Kidney (tissue), 14 donors: ENCODE data around the gene EIF3L. TPM values are rescaled to one million over a fixed set of nuclear protein-coding genes. Genes with fewer than 3 reads are reported as not detected.

Experiments used
- DNase-seq, 5 donors: peaks; one replicate each; pipeline ENCODE4 v3.0.0-alpha.2; 2013 to 2020
- FAIRE-seq: peaks from 2 replicates; lab custom pipeline; 2012; peaks lifted over from hg19 to GRCh38; lab: Jason Lieb, UNC
- H3K27ac ChIP-seq, 2 donors: one replicate each; pipeline ENCODE4 v1.7.0; 2013; ENCODE audit warnings: low read depth in 2 of 2, low read length in 2 of 2, inconsistent platforms in 1 of 2
- H3K27me3 ChIP-seq: one replicate; pipeline ENCODE4 v1.7.1; 2013; ENCODE audit warnings: low read length, inconsistent platforms; ENCODE audit not compliant: control insufficient read depth, insufficient read depth
- H3K36me3 ChIP-seq, 3 donors: one replicate each; pipeline versions ENCODE4 v1.7.0 to v1.7.1; 2013; ENCODE audit warnings: low read length in 3 of 3, control low read depth in 1 of 3, inconsistent platforms in 1 of 3; ENCODE audit not compliant: insufficient read depth in 3 of 3, control insufficient read depth in 2 of 3
- H3K4me1 ChIP-seq, 3 donors: one replicate each; pipeline versions ENCODE4 v1.7.0 to v1.7.1; 2013; ENCODE audit warnings: low read length in 3 of 3, inconsistent platforms in 1 of 3, low read depth in 1 of 3; ENCODE audit not compliant: control insufficient read depth in 2 of 3, insufficient read depth in 2 of 3
- H3K4me3 ChIP-seq, 3 donors: one replicate each; pipeline versions ENCODE4 v1.7.0 to v1.8.1; 2013; ENCODE audit warnings: low read length in 3 of 3, control low read depth in 1 of 3, inconsistent platforms in 1 of 3
- H3K9ac ChIP-seq, 3 donors: one replicate each; pipeline versions ENCODE4 v1.7.0 to v1.7.1; 2013; ENCODE audit warnings: low read length in 3 of 3, control low read depth in 1 of 3, inconsistent platforms in 1 of 3
- H3K9me3 ChIP-seq, 3 donors: one replicate each; pipeline versions ENCODE4 v1.7.0 to v1.7.1; 2013; ENCODE audit warnings: low read length in 3 of 3, control low read depth in 1 of 3, inconsistent platforms in 1 of 3; ENCODE audit not compliant: control insufficient read depth in 2 of 3, insufficient read depth in 1 of 3
- CTCF ChIP-seq: IDR thresholded peaks from 3 replicates; pipeline ENCODE4 v1.5.1; 2012; ENCODE audit warnings: mild to moderate bottlenecking, moderate library complexity, borderline replicate concordance; ENCODE audit not compliant: insufficient read depth; ENCODE audit errors: extremely low read depth
- intact Hi-C: fragments of 100-400 bp; cut with DNase I; formaldehyde crosslinking; loops from one replicate; pipeline ENCODE4 v1.11.1; 2022
- polyA plus RNA-seq: library from polyadenylated mRNA; stranded (reverse); fragments of 350-450 nt; fragmentation: Illumina TruSeq; extraction: RNeasy Lipid Tissue Mini Kit (QIAGEN cat#74804); gene quantifications from one replicate; pipeline ENCODE4 v1.2.3, GENCODE V29; 2014; ENCODE audit warnings: low read depth, low replicate concordance; ENCODE audit not compliant: insufficient read depth
- total RNA-seq: library from RNA; stranded (reverse); fragmentation: NEBNext Ultra II Directional; extraction: Animal tissue kit (Norgen Biotek cat#: 25700); gene quantifications from one replicate; pipeline ENCODE4 v1.2.1, GENCODE V29; 2021
- donor health status: control.
- donor health status: control.
- donor health status: control.
- donor health status: control.
- donor health status: control.
- donor health status: DM: yes; HTN: yes; CAD: no.
- donor health status: Normal renal cell carcinoma (clear cell type).

Gene EIF3L
- total and polyA plus RNA-seq, 2 donors from 2014 or later: 352 to 376 TPM

- Histone ChIP-seq H3K9ac (peak overlapping the region; percentile 39 to 75 (median 57)), H3K36me3 (no peaks in the 10 kb centered on the region), H3K4me3 (peak overlapping the region; percentile 78 to 85 (median 82)), H3K27ac (peak overlapping the region; percentile 16 to 70), H3K4me1 (peaks cover 0 to 15% (median 14%) of the 10 kb centered on the region in 3 donors), H3K9me3 (no peaks in the 10 kb centered on the region), H3K27me3 (no peaks in the 10 kb centered on the region)
- TF ChIP-seq CTCF: no peak
- no peak for FAIRE-seq
- intact Hi-C loops: no loop called here
- DNase-seq: peak in 2 of 5 donors; percentile 60
Observed at GRCh38 chr22:37806409-37807333, 42.5 kb upstream of the EIF3L start.

GRCh38 chr22:37807410-37808293, 41.6 kb upstream of the EIF3L start, which contains the start of gene GCAT:
GCAT (plus strand) TSS chr22:37807934; CDS start chr22:37807968, 34 bp downstream.
- DNase-seq (peak; percentile 98 to 99 (median 99)), FAIRE-seq (no peak)
- TF ChIP-seq CTCF: no peak
- H3K27me3 ChIP-seq: no peaks in the 10 kb centered on the region
- peak within 1 kb of the TSS; percentile 78 to 85 (median 82) for H3K4me3 ChIP-seq
- no peaks in the 10 kb centered on the region for H3K36me3 ChIP-seq
- H3K9me3 ChIP-seq: no peaks in the 10 kb centered on the region
- H3K9ac ChIP-seq: peak within 1 kb of the TSS; percentile 48 to 75 (median 66)
- H3K27ac ChIP-seq: peak within 1 kb of the TSS; percentile 60 to 70
- intact Hi-C loops: no loop called here
- H3K4me1 ChIP-seq: peaks cover 0 to 15% (median 14%) of the 10 kb centered on the region in 3 donors

- no peak for FAIRE-seq
- peaks cover 0 to 14% (median 11%) of the 10 kb centered on the region in 3 donors for H3K4me1 ChIP-seq
- H3K36me3 ChIP-seq: no peaks in the 10 kb centered on the region
- intact Hi-C loops: no loop called here
- peak in 2 of 5 donors; percentile 23 to 48 for DNase-seq
- H3K27me3 ChIP-seq: no peaks in the 10 kb centered on the region
- no peak for TF ChIP-seq CTCF
- peak overlapping the region; percentile 43 to 66 (median 52) for H3K9ac ChIP-seq
- H3K27ac ChIP-seq: peak overlapping the region in 1 of 2 donors; percentile 60
- no peaks in the 10 kb centered on the region for H3K9me3 ChIP-seq
- H3K4me3 ChIP-seq: peak overlapping the region; percentile 74 to 85 (median 74)
Observed at GRCh38 chr22:37808294-37808657, 40.9 kb upstream of the EIF3L start.
